GM12878 (cell line): Measurements from ENCODE around the gene HYOU1. TPM values are rescaled to one million over a fixed set of nuclear protein-coding genes. Genes with fewer than 3 reads are reported as not detected.

ENCODE experiments used
- ASH2L ChIP-seq: fragments of 300-600, 200-600 bp; sonication (generic); IDR thresholded peaks from 2 replicates; pipeline ENCODE4 v1.6.1; 2017; ENCODE audit warnings: low read depth, mild to moderate bottlenecking, borderline replicate concordance
- E2F8 ChIP-seq: fragments of 450-650 bp; IDR thresholded peaks from 2 replicates; pipeline ENCODE4 v1.6.1; 2018; ENCODE audit warnings: mild to moderate bottlenecking, low read depth, moderate library complexity; ENCODE audit not compliant: partially characterized antibody
- EED ChIP-seq: sonication (generic); IDR thresholded peaks from 2 replicates; pipeline ENCODE4 v1.6.1; 2016; ENCODE audit warnings: antibody characterized with exemption, low read depth
- MEF2A ChIP-seq: IDR thresholded peaks from 2 replicates; pipeline ENCODE4 v1.6.1; 2011; ENCODE audit warnings: low read depth, mild to moderate bottlenecking, low read length, moderate library complexity; ENCODE audit not compliant: insufficient read depth
- NBN ChIP-seq: fragments of 450-650 bp; IDR thresholded peaks from 2 replicates; pipeline ENCODE4 v1.6.1; 2016
- SKIL ChIP-seq: fragments of 450-650 bp; IDR thresholded peaks from 2 replicates; pipeline ENCODE4 v1.6.1; 2017; ENCODE audit warnings: mild to moderate bottlenecking, low read depth, inconsistent platforms; ENCODE audit not compliant: poor library complexity, severe bottlenecking
- polyA plus RNA-seq, 11 experiments: library from polyadenylated mRNA; depleted of rRNA in 4 of 11; unstranded in 6 of 11; stranded (reverse) in 5 of 11; fragments of >200 nt; fragmentation: Nextera tagmentation in 4 of 11; fragmentation: Illumina TruSeq in 1 of 11; extraction: Ambion mirVana in 4 of 11; extraction: Trizol in 1 of 11; gene quantifications; 1 replicate in 1 of 11; 2 replicates in 10 of 11; pipeline versions ENCODE4 v1.2.1 to v1.2.3, GENCODE V29; 2011 to 2016; ENCODE audit warnings: inconsistent platforms in 2 of 11, missing spikeins in 2 of 11, low read depth in 1 of 11
- total RNA-seq, 4 experiments: library from RNA; depleted of rRNA in 3 of 4; stranded (reverse); fragments of >200 nt in 3 of 4; fragmentation: Illumina TruSeq in 1 of 4; extraction: Trizol in 1 of 4; gene quantifications; 2 replicates each; pipeline versions ENCODE4 v1.2.1 to v1.2.3, GENCODE V29; 2013 to 2021
- TF ChIP-seq, protein P1 (sequence below): IDR thresholded peaks from 2 replicates; pipeline ENCODE4 v1.6.1; 2011; ENCODE audit warnings: mild to moderate bottlenecking, low read depth, low read length, moderate library complexity; ENCODE audit not compliant: insufficient replicate concordance

Gene HYOU1
- total and polyA plus RNA-seq, 10 of the 15 experiments (the other 5 are each of a cell fraction or from before 2014, with no cell fraction given): 15.4 to 157 (median 109) TPM

- TF ChIP-seq SKIL: peak; percentile 22
- TF ChIP-seq E2F8: no peak
- TF ChIP-seq NBN: peak; percentile 79
- TF ChIP-seq, protein P1, sequence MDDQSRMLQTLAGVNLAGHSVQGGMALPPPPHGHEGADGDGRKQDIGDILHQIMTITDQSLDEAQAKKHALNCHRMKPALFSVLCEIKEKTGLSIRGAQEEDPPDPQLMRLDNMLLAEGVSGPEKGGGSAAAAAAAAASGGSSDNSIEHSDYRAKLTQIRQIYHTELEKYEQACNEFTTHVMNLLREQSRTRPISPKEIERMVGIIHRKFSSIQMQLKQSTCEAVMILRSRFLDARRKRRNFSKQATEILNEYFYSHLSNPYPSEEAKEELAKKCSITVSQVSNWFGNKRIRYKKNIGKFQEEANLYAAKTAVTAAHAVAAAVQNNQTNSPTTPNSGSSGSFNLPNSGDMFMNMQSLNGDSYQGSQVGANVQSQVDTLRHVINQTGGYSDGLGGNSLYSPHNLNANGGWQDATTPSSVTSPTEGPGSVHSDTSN: no peak
- TF ChIP-seq MEF2A: no peak
- no peak for TF ChIP-seq ASH2L
- no peak for TF ChIP-seq EED
Measured at GRCh38 chr11:119067371-119068222, 10.6 kb upstream of the HYOU1 start, which contains the start of gene VPS11 (continued).
